K562 (cell line): ENCODE data around the gene RSF1. TPM values are rescaled to one million over a fixed set of nuclear protein-coding genes. Genes with fewer than 3 reads are reported as not detected.

ENCODE experiments used
- CCNT2 ChIP-seq: IDR thresholded peaks from 2 replicates; pipeline ENCODE4 v1.6.1; 2011; ENCODE audit warnings: borderline replicate concordance, low read depth, mild to moderate bottlenecking, moderate library complexity, mixed read lengths, low read length; ENCODE audit not compliant: insufficient read length; ENCODE audit errors: extremely low read depth
- CTBP1 ChIP-seq: fragments of 450-650 bp; IDR thresholded peaks from 2 replicates; pipeline ENCODE4 v1.6.1; 2016; ENCODE audit warnings: borderline replicate concordance
- ESRRA ChIP-seq: fragments of 450-650 bp; IDR thresholded peaks from 2 replicates; pipeline ENCODE4 v1.6.1; 2014; ENCODE audit warnings: low read depth, mild to moderate bottlenecking, moderate library complexity, borderline replicate concordance
- ETV5 ChIP-seq: sonication (generic); formaldehyde crosslinking; IDR thresholded peaks from 2 replicates; pipeline ENCODE4 v1.4.0; 2020; ENCODE audit warnings: low read depth, mild to moderate bottlenecking, missing genetic modification reagents
- FOXJ2 ChIP-seq: fragments of 200-800 bp; sonication (Bioruptor generic); IDR thresholded peaks from 2 replicates; pipeline ENCODE4 v1.6.1; 2016; ENCODE audit warnings: missing genetic modification characterization, missing compliant biosample characterization
- GATA2 ChIP-seq: sonication (generic); formaldehyde crosslinking; IDR thresholded peaks from 2 replicates; pipeline ENCODE4 v1.4.0; 2020; ENCODE audit warnings: mild to moderate bottlenecking, missing genetic modification reagents
- HDAC6 ChIP-seq: IDR thresholded peaks from 2 replicates; pipeline ENCODE4 v1.6.1; 2012; ENCODE audit warnings: low read depth, mild to moderate bottlenecking, control low read depth, inconsistent platforms, low read length, moderate library complexity
- HNRNPUL1 ChIP-seq: fragments of 200-400 bp; formaldehyde crosslinking; IDR thresholded peaks from 2 replicates; pipeline ENCODE4 v1.6.1; 2017; ENCODE audit warnings: low read length
- ILF3 ChIP-seq: fragments of 450-650 bp; IDR thresholded peaks from 2 replicates; pipeline ENCODE4 v1.6.1; 2018; ENCODE audit warnings: antibody characterized with exemption, mild to moderate bottlenecking, moderate library complexity, borderline replicate concordance
- KAT8 ChIP-seq: fragments of 450-650 bp; IDR thresholded peaks from 2 replicates; pipeline ENCODE4 v1.6.1; 2016; ENCODE audit warnings: low read depth, mild to moderate bottlenecking
- PATZ1 ChIP-seq: fragments of 250-450 bp; sonication (Bioruptor Pico); IDR thresholded peaks from 2 replicates; pipeline ENCODE4 v1.5.0; 2020; ENCODE audit warnings: mild to moderate bottlenecking, borderline replicate concordance
- SIN3B ChIP-seq: fragments of 450-650 bp; IDR thresholded peaks from 2 replicates; pipeline ENCODE4 v1.6.1; 2017; ENCODE audit warnings: low read depth, mild to moderate bottlenecking, moderate library complexity
- TEAD4 ChIP-seq, 2 experiments: sonication (generic) in 1 of 2; formaldehyde crosslinking in 1 of 2; IDR thresholded peaks; 2 replicates each; pipeline versions ENCODE4 v1.6.1 to v1.8.0; 2012 to 2022; ENCODE audit warnings: borderline replicate concordance in 1 of 2, inconsistent platforms in 1 of 2, low read length in 1 of 2, mild to moderate bottlenecking in 1 of 2, missing genetic modification reagents in 1 of 2
- THAP7 ChIP-seq: fragments of 250-450 bp; sonication (Bioruptor Pico); IDR thresholded peaks from 2 replicates; pipeline ENCODE4 v1.5.0; 2021
- ZNF507 ChIP-seq: conservative IDR thresholded peaks from 2 replicates; pipeline ENCODE4 v1.6.1; 2017; ENCODE audit warnings: missing genetic modification characterization, missing compliant biosample characterization
- ZNF609 ChIP-seq: sonication (generic); formaldehyde crosslinking; IDR thresholded peaks from 2 replicates; pipeline ENCODE4 v1.8.1; 2023; ENCODE audit warnings: missing genetic modification reagents, mild to moderate bottlenecking, borderline replicate concordance
- polyA plus RNA-seq, 8 experiments: library from polyadenylated mRNA; depleted of rRNA in 4 of 8; stranded (reverse) in 5 of 8; unstranded in 3 of 8; fragments of >200 nt; fragmentation: Nextera tagmentation in 2 of 8; fragmentation: Illumina TruSeq in 1 of 8; extraction: Ambion mirVana in 2 of 8; extraction: Trizol in 1 of 8; gene quantifications; 2 replicates each; pipeline versions ENCODE4 v1.2.1 to v1.2.3, GENCODE V29; 2011 to 2014; ENCODE audit warnings: inconsistent platforms in 1 of 8, missing spikeins in 1 of 8
- total RNA-seq, 7 experiments: library from RNA; depleted of rRNA in 6 of 7; stranded (reverse); fragments of >200 nt in 6 of 7; fragmentation: Illumina TruSeq in 2 of 7; extraction: Trizol in 2 of 7; gene quantifications; 2 replicates each; pipeline versions ENCODE4 v1.2.1 to v1.2.3, GENCODE V29; 2011 to 2021; ENCODE audit warnings: low replicate concordance in 1 of 7
- TF ChIP-seq, protein P1 (sequence below): fragments of 450-650 bp; IDR thresholded peaks from 2 replicates; pipeline ENCODE4 v1.6.1; 2016; ENCODE audit warnings: mild to moderate bottlenecking

The RSF1 gene
- total and polyA plus RNA-seq, 9 of the 15 experiments (the other 6 are each of a cell fraction or from before 2014, with no cell fraction given): 9.7 to 63.6 (median 42.8) TPM

DNA sequence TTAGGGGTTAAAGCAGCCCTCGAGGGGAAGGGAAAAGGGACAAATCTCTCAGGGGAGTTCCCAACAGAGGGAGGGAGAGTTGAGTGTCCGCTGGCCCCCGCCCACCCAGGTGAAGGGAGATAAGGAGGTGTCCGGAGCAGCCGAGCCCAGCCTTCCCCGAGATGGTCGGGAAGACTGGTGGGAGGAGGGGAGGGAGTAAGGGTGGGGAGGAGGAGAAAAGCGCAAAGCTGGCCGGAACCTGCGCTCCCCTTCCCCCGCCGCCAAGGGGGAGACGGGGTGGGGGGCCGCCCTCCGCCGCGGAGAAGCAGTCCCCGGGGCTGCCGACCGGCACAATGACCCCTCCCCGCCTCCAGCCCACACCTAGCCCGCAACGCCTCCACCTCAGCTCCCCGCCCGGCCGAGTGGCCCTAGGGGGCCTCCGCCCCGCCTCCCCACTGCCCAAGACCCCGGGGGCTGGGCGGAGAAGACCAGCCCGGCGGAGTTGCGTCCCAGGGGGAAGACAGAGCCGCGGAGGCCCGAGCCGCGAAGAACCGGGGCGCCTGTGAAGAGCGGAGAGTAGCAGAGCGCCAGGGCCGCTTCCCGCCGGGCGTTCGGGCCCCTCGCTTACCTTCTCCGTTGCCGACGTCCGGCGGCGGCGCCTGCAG is 479 bp downstream of the RSF1 start (continued):
- TF ChIP-seq ZNF609 (CRISPR knock-in tag) (0 out of 2 replicates have a peak, but pooled peaks have one; percentile 43), HDAC6 (no peak), KAT8 (no peak), ZNF507 (no peak), ILF3 (no peak), SIN3B (no peak), TEAD4 (IDR thresholded peaks at IDR 0.05; ENCODE audit: low read length) (no peak), TEAD4 (CRISPR knock-in tag; IDR thresholded peaks at IDR 0.05; ENCODE audit: borderline replicate concordance) (no peak), PATZ1 (CRISPR knock-in tag) (no peak), ETV5 (no peak), FOXJ2 (tag) (no peak), CTBP1 (0 out of 2 replicates have a peak, but pooled peaks have one; percentile 33), HNRNPUL1 (no peak), GATA2 (CRISPR knock-in tag) (peak; percentile 20; the same call in 1 of the 2 replicates), THAP7 (CRISPR knock-in tag) (0 out of 2 replicates have a peak, but pooled peaks have one; percentile 48), CCNT2 (peak; percentile 49), ESRRA (no peak)
- TF ChIP-seq, protein P1, sequence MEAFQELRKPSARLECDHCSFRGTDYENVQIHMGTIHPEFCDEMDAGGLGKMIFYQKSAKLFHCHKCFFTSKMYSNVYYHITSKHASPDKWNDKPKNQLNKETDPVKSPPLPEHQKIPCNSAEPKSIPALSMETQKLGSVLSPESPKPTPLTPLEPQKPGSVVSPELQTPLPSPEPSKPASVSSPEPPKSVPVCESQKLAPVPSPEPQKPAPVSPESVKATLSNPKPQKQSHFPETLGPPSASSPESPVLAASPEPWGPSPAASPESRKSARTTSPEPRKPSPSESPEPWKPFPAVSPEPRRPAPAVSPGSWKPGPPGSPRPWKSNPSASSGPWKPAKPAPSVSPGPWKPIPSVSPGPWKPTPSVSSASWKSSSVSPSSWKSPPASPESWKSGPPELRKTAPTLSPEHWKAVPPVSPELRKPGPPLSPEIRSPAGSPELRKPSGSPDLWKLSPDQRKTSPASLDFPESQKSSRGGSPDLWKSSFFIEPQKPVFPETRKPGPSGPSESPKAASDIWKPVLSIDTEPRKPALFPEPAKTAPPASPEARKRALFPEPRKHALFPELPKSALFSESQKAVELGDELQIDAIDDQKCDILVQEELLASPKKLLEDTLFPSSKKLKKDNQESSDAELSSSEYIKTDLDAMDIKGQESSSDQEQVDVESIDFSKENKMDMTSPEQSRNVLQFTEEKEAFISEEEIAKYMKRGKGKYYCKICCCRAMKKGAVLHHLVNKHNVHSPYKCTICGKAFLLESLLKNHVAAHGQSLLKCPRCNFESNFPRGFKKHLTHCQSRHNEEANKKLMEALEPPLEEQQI: no peak
